ENCODE measurements around the gene ERN1. TPM values are rescaled to one million over a fixed set of nuclear protein-coding genes. Genes with fewer than 3 reads are reported as not detected.

ERN1 gene
- total and polyA plus RNA-seq, 4 donors, result 4.0 to 6.9 (median 5.9) TPM

- peaks cover 2% of the 10 kb centered on the region for H3K9me3 ChIP-seq (ENCODE audit: control insufficient read depth, insufficient read depth, low read length)
- DNase-seq (ENCODE audit: low read depth in 4 of 6, low spot score in 6 of 6), result no peak
- H3K4me1 ChIP-seq (ENCODE audit: control insufficient read depth, insufficient read depth, low read length), result peaks cover 13% of the 10 kb centered on the region
- no peak overlapping the region for H3K4me3 ChIP-seq (ENCODE audit: low read depth, low read length)
- no peaks in the 10 kb centered on the region for H3K27me3 ChIP-seq (ENCODE audit: control insufficient read depth, insufficient read depth, low read length)
- no CpG with 5 or more reads among the region's 3 CpGs for WGBS (ENCODE audit: insufficient coverage)
- H3K36me3 ChIP-seq (ENCODE audit: control insufficient read depth, insufficient read depth, low read length), result peaks cover 22% of the 10 kb centered on the region
- no peak overlapping the region for H3K27ac ChIP-seq (ENCODE audit: low read depth, low read length)
Measured at GRCh38 chr17:64067657-64068056, 62.3 kb downstream of the ERN1 start.

GRCh38 chr17:64066716-64067115 lies 63.2 kb downstream of the ERN1 start:
- Histone ChIP-seq H3K27ac (ENCODE audit: low read depth, low read length) (no peak overlapping the region), H3K4me3 (ENCODE audit: low read depth, low read length) (no peak overlapping the region), H3K27me3 (ENCODE audit: control insufficient read depth, insufficient read depth, low read length) (no peaks in the 10 kb centered on the region), H3K4me1 (ENCODE audit: control insufficient read depth, insufficient read depth, low read length) (peaks cover 13% of the 10 kb centered on the region), H3K9me3 (ENCODE audit: control insufficient read depth, insufficient read depth, low read length) (peaks cover 2% of the 10 kb centered on the region), H3K36me3 (ENCODE audit: control insufficient read depth, insufficient read depth, low read length) (peaks cover 21% of the 10 kb centered on the region)
- no peak for DNase-seq (ENCODE audit: low read depth in 4 of 6, low spot score in 6 of 6)
- WGBS (ENCODE audit: insufficient coverage), result 89% methylated on average over 6 of the region's 7 CpGs

GRCh38 chr17:64065161-64065560 lies 64.8 kb downstream of the ERN1 start:
- Histone ChIP-seq H3K4me1 (ENCODE audit: control insufficient read depth, insufficient read depth, low read length) (peaks cover 13% of the 10 kb centered on the region), H3K36me3 (ENCODE audit: control insufficient read depth, insufficient read depth, low read length) (peaks cover 14% of the 10 kb centered on the region), H3K9me3 (ENCODE audit: control insufficient read depth, insufficient read depth, low read length) (peaks cover 2% of the 10 kb centered on the region), H3K27me3 (ENCODE audit: control insufficient read depth, insufficient read depth, low read length) (no peaks in the 10 kb centered on the region), H3K27ac (ENCODE audit: low read depth, low read length) (no peak overlapping the region), H3K4me3 (ENCODE audit: low read depth, low read length) (no peak overlapping the region)
- DNase-seq (ENCODE audit: low read depth in 4 of 6, low spot score in 6 of 6), result no peak
- 90% methylated on average over 5 of the region's 8 CpGs for WGBS (ENCODE audit: insufficient coverage)

- Histone ChIP-seq H3K4me3 (ENCODE audit: low read depth, low read length) (no peak overlapping the region), H3K27ac (ENCODE audit: low read depth, low read length) (no peak overlapping the region), H3K27me3 (ENCODE audit: control insufficient read depth, insufficient read depth, low read length) (no peaks in the 10 kb centered on the region), H3K4me1 (ENCODE audit: control insufficient read depth, insufficient read depth, low read length) (peaks cover 13% of the 10 kb centered on the region), H3K36me3 (ENCODE audit: control insufficient read depth, insufficient read depth, low read length) (peaks cover 19% of the 10 kb centered on the region), H3K9me3 (ENCODE audit: control insufficient read depth, insufficient read depth, low read length) (no peaks in the 10 kb centered on the region)
- DNase-seq (ENCODE audit: low read depth in 4 of 6, low spot score in 6 of 6), result peak in 2 of 6 donors; percentile 7 to 27
- WGBS (ENCODE audit: insufficient coverage), result 71% methylated on average over 9 of the region's 9 CpGs
Measured at GRCh38 chr17:64064331-64064730, 65.6 kb downstream of the ERN1 start.

- H3K27me3 ChIP-seq (ENCODE audit: control insufficient read depth, insufficient read depth, low read length), result no peaks in the 10 kb centered on the region
Measured at GRCh38 chr17:64063766-64064224, 66.1 kb downstream of the ERN1 start.

GRCh38 chr17:64063088-64063487 lies 66.9 kb downstream of the ERN1 start:
- Histone ChIP-seq H3K27me3 (ENCODE audit: control insufficient read depth, insufficient read depth, low read length) (no peaks in the 10 kb centered on the region), H3K9me3 (ENCODE audit: control insufficient read depth, insufficient read depth, low read length) (no peaks in the 10 kb centered on the region), H3K27ac (ENCODE audit: low read depth, low read length) (no peak overlapping the region), H3K4me1 (ENCODE audit: control insufficient read depth, insufficient read depth, low read length) (peaks cover 13% of the 10 kb centered on the region), H3K4me3 (ENCODE audit: low read depth, low read length) (no peak overlapping the region), H3K36me3 (ENCODE audit: control insufficient read depth, insufficient read depth, low read length) (peaks cover 15% of the 10 kb centered on the region)
- 92% methylated on average over 4 of the region's 5 CpGs for WGBS (ENCODE audit: insufficient coverage)
- no peak for DNase-seq (ENCODE audit: low read depth in 4 of 6, low spot score in 6 of 6)

More at GRCh38 chr17:64063766-64064224, 66.1 kb downstream of the ERN1 start:
- no peak overlapping the region for H3K27ac ChIP-seq (ENCODE audit: low read depth, low read length)
- peaks cover 20% of the 10 kb centered on the region for H3K36me3 ChIP-seq (ENCODE audit: control insufficient read depth, insufficient read depth, low read length)
- peak in 2 of 6 donors; percentile 20 to 21 for DNase-seq (ENCODE audit: low read depth in 4 of 6, low spot score in 6 of 6)
- no peak overlapping the region for H3K4me3 ChIP-seq (ENCODE audit: low read depth, low read length)
- H3K4me1 ChIP-seq (ENCODE audit: control insufficient read depth, insufficient read depth, low read length), result peaks cover 13% of the 10 kb centered on the region
- WGBS (ENCODE audit: insufficient coverage), result 51% methylated on average over 16 of the region's 16 CpGs
- H3K9me3 ChIP-seq (ENCODE audit: control insufficient read depth, insufficient read depth, low read length), result no peaks in the 10 kb centered on the region

GRCh38 chr17:64061178-64061898 lies 68.6 kb downstream of the ERN1 start:
- Histone ChIP-seq H3K27ac (ENCODE audit: low read depth, low read length) (no peak overlapping the region), H3K9me3 (ENCODE audit: control insufficient read depth, insufficient read depth, low read length) (no peaks in the 10 kb centered on the region), H3K27me3 (ENCODE audit: control insufficient read depth, insufficient read depth, low read length) (no peaks in the 10 kb centered on the region), H3K4me1 (ENCODE audit: control insufficient read depth, insufficient read depth, low read length) (peaks cover 13% of the 10 kb centered on the region), H3K4me3 (ENCODE audit: low read depth, low read length) (no peak overlapping the region), H3K36me3 (ENCODE audit: control insufficient read depth, insufficient read depth, low read length) (peaks cover 17% of the 10 kb centered on the region)
- 99% methylated on average over 5 of the region's 5 CpGs for WGBS (ENCODE audit: insufficient coverage)
- DNase-seq (ENCODE audit: low read depth in 4 of 6, low spot score in 6 of 6), result no peak

GRCh38 chr17:64060331-64060730 lies 69.6 kb downstream of the ERN1 start:
- Histone ChIP-seq H3K27ac (ENCODE audit: low read depth, low read length) (no peak overlapping the region), H3K27me3 (ENCODE audit: control insufficient read depth, insufficient read depth, low read length) (no peaks in the 10 kb centered on the region), H3K4me3 (ENCODE audit: low read depth, low read length) (no peak overlapping the region), H3K9me3 (ENCODE audit: control insufficient read depth, insufficient read depth, low read length) (no peaks in the 10 kb centered on the region), H3K36me3 (ENCODE audit: control insufficient read depth, insufficient read depth, low read length) (peaks cover 24% of the 10 kb centered on the region), H3K4me1 (ENCODE audit: control insufficient read depth, insufficient read depth, low read length) (peaks cover 13% of the 10 kb centered on the region)
- WGBS (ENCODE audit: insufficient coverage), result 95% methylated on average over 3 of the region's 5 CpGs
- DNase-seq (ENCODE audit: low read depth in 4 of 6, low spot score in 6 of 6), result no peak

GRCh38 chr17:64059756-64060155 lies 70.2 kb downstream of the ERN1 start:
- no peaks in the 10 kb centered on the region for H3K27me3 ChIP-seq (ENCODE audit: control insufficient read depth, insufficient read depth, low read length)
- no peaks in the 10 kb centered on the region for H3K9me3 ChIP-seq (ENCODE audit: control insufficient read depth, insufficient read depth, low read length)
- peaks cover 29% of the 10 kb centered on the region for H3K36me3 ChIP-seq (ENCODE audit: control insufficient read depth, insufficient read depth, low read length)
- no peak for DNase-seq (ENCODE audit: low read depth in 4 of 6, low spot score in 6 of 6)
- H3K4me1 ChIP-seq (ENCODE audit: control insufficient read depth, insufficient read depth, low read length), result peaks cover 12% of the 10 kb centered on the region
- H3K4me3 ChIP-seq (ENCODE audit: low read depth, low read length), result no peak overlapping the region
- WGBS (ENCODE audit: insufficient coverage), result 97% methylated on average over 2 of the region's 2 CpGs
- no peak overlapping the region for H3K27ac ChIP-seq (ENCODE audit: low read depth, low read length)

GRCh38 chr17:64058621-64059020 lies 71.3 kb downstream of the ERN1 start:
- WGBS (ENCODE audit: insufficient coverage), result 92% methylated on average over 4 of the region's 5 CpGs
- DNase-seq (ENCODE audit: low read depth in 4 of 6, low spot score in 6 of 6), result peak in 1 of 6 donors; percentile 47
- no peaks in the 10 kb centered on the region for H3K9me3 ChIP-seq (ENCODE audit: control insufficient read depth, insufficient read depth, low read length)
- H3K4me3 ChIP-seq (ENCODE audit: low read depth, low read length), result no peak overlapping the region
- no peaks in the 10 kb centered on the region for H3K27me3 ChIP-seq (ENCODE audit: control insufficient read depth, insufficient read depth, low read length)
- peaks cover 1% of the 10 kb centered on the region for H3K4me1 ChIP-seq (ENCODE audit: control insufficient read depth, insufficient read depth, low read length)
- no peak overlapping the region for H3K27ac ChIP-seq (ENCODE audit: low read depth, low read length)
- H3K36me3 ChIP-seq (ENCODE audit: control insufficient read depth, insufficient read depth, low read length), result peaks cover 37% of the 10 kb centered on the region
